ENCODE data around the gene SF3B6.

The SF3B6 gene

DNA sequence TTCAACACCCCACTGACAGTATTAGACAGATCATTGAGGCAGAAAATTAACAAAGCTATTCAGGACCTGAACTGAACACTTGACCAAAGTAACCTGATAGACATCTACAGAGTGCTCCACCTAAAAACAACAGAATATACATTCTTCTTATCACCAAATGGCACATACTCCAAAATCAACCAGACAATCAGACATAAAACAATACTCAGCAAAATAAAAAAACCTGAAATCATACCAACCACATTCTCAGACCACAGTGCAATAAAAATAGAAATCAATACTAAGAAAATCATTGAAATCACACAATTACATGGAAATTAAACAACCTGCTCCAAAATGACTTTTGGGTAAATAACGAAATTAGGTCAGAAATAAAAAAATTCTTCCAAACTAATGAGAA, 31.2 kb upstream of the SF3B6 start:
- H3K4me3 ChIP-seq (ENCODE audit: low read depth, low read length), result no peak overlapping the region
- H3K36me3 ChIP-seq, result no peaks in the 10 kb centered on the region
- H3K27me3 ChIP-seq (ENCODE audit: insufficient read depth, low read depth, severe bottlenecking), result no peaks in the 10 kb centered on the region
- no peak overlapping the region for H3K27ac ChIP-seq
- DNase-seq, result no peak
- TF ChIP-seq, protein P1, sequence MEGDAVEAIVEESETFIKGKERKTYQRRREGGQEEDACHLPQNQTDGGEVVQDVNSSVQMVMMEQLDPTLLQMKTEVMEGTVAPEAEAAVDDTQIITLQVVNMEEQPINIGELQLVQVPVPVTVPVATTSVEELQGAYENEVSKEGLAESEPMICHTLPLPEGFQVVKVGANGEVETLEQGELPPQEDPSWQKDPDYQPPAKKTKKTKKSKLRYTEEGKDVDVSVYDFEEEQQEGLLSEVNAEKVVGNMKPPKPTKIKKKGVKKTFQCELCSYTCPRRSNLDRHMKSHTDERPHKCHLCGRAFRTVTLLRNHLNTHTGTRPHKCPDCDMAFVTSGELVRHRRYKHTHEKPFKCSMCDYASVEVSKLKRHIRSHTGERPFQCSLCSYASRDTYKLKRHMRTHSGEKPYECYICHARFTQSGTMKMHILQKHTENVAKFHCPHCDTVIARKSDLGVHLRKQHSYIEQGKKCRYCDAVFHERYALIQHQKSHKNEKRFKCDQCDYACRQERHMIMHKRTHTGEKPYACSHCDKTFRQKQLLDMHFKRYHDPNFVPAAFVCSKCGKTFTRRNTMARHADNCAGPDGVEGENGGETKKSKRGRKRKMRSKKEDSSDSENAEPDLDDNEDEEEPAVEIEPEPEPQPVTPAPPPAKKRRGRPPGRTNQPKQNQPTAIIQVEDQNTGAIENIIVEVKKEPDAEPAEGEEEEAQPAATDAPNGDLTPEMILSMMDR (IDR thresholded peaks at IDR 0.05; ENCODE audit: low read depth, low read length), result no peak
- peaks cover 4% of the 10 kb centered on the region for H3K9me3 ChIP-seq (ENCODE audit: severe bottlenecking)

DNA sequence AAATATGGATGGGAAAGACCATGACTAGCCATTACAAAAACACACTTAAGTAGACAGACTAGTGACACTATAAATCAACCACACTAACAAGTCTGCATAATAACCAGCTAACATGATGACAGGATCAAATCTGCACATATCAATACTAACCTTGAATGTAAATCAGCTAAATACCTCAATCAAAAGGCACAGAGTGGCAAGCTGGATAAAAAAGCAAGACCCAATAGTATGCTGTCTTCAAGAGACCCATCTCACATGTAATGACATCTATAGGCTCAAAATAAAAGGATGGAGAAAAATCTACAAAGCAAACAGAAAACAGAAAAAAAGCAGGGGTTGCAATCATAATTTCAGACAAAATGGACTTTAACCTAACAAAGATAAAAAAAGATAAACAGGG, 30.7 kb upstream of the SF3B6 start:
- H3K27ac ChIP-seq, result no peak overlapping the region
- no peaks in the 10 kb centered on the region for H3K36me3 ChIP-seq
- no peak for DNase-seq
- no peak overlapping the region for H3K4me3 ChIP-seq (ENCODE audit: low read depth, low read length)
- peaks cover 4% of the 10 kb centered on the region for H3K9me3 ChIP-seq (ENCODE audit: severe bottlenecking)
- no peaks in the 10 kb centered on the region for H3K27me3 ChIP-seq (ENCODE audit: insufficient read depth, low read depth, severe bottlenecking)
- TF ChIP-seq, protein P1 (IDR thresholded peaks at IDR 0.05; ENCODE audit: low read depth, low read length), result no peak

DNA sequence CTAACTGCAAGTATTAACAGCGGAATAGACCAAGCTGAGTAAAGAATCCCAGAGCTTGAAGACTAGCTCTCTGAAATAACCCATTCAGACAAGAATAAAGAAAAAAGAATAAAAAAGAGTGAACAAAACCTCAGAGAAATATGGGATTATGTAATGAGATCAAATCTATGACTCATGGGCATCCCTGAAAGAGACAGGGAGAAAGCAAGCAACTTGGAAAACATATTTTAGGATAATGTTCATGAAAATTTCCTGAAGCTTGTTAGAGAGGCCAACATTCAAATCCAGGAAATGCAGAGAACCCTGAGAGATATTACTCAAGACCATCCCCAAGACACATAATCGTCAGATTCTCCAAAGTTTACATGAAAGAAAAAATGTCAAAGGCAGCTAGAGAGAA, 29.7 kb upstream of the SF3B6 start:
- TF ChIP-seq, protein P1 (IDR thresholded peaks at IDR 0.05; ENCODE audit: low read depth, low read length), result no peak
- no peak overlapping the region for H3K4me3 ChIP-seq (ENCODE audit: low read depth, low read length)
- H3K27me3 ChIP-seq (ENCODE audit: insufficient read depth, low read depth, severe bottlenecking), result no peaks in the 10 kb centered on the region
- DNase-seq, result no peak
- no peak overlapping the region for H3K27ac ChIP-seq
- no peaks in the 10 kb centered on the region for H3K36me3 ChIP-seq
- peaks cover 4% of the 10 kb centered on the region for H3K9me3 ChIP-seq (ENCODE audit: severe bottlenecking)

DNA sequence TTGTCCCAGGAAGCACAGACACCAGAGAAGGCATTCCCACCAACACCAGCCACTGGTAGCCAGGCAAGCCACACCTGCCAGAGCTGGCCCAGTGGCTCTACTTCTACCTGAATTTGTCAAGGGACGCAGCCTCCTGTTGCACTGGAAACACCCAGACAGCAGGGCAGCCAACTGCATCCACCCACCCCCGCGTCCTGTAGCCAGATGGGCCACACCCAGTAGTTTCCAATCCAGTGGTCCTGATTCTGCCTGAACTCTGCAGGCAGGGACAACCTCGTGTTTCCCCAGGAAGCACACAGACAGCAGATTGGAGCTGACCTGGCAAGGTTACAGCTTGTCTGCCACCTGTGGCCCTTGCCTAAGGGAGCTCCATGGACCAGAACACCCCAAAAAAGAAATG, 28.8 kb upstream of the SF3B6 start:
- TF ChIP-seq, protein P1 (IDR thresholded peaks at IDR 0.05; ENCODE audit: low read depth, low read length), result no peak
- DNase-seq, result no peak
- H3K4me3 ChIP-seq (ENCODE audit: low read depth, low read length), result no peak overlapping the region
- no peaks in the 10 kb centered on the region for H3K36me3 ChIP-seq
- no peaks in the 10 kb centered on the region for H3K27me3 ChIP-seq (ENCODE audit: insufficient read depth, low read depth, severe bottlenecking)
- H3K27ac ChIP-seq, result no peak overlapping the region
- H3K9me3 ChIP-seq (ENCODE audit: severe bottlenecking), result peaks cover 4% of the 10 kb centered on the region

DNA sequence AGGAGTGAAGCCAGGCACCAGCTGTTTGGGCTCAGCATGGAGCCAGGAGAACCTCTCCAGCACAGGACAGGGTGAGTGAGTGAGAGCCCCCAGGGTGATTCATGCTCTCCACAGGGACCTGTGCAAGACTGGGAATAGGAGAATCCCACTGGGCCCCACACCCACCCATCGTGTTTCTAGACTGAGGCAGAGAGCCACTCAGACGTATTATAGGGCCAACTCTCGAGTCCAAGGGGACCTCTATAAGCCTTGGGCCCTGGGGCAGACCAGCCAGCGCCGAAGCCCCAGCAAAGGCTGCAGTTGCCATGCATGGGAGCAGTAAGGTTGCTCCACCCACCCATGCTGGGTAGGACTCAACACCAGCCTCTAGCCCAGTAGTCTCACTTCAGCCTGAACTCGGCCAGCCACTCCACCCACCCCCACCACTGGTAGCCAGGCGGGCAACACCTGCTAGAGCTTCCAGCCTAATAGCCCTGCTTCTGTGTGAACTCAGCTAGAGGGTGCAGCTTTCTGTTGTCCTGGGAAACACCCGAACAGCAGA, 28.1 kb upstream of the SF3B6 start:
- no peak for DNase-seq
- Histone ChIP-seq H3K9me3 (ENCODE audit: severe bottlenecking) (peaks cover 2% of the 10 kb centered on the region), H3K27me3 (ENCODE audit: insufficient read depth, low read depth, severe bottlenecking) (no peaks in the 10 kb centered on the region), H3K36me3 (no peaks in the 10 kb centered on the region), H3K4me3 (ENCODE audit: low read depth, low read length) (no peak overlapping the region), H3K27ac (no peak overlapping the region)
- TF ChIP-seq, protein P1 (IDR thresholded peaks at IDR 0.05; ENCODE audit: low read depth, low read length), result no peak

DNA sequence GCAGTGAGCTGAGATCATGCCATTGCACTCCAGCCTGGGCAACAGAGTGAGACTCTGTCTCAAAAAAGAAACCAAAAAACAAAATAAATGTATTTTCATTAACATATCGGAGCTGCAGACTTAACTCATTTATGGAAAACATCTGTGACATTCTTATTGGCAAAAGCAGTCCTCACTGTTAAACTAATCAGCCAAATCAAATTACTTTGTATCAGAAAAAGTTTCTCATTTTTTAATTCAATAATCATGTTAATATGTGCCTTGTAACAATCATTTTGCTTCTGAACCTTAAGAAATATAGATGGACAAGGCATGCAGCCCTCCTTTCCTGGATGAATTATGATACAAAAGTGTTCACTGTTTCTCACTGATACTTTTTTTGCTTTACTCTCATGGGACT, 26.6 kb upstream of the SF3B6 start:
- no peaks in the 10 kb centered on the region for H3K27me3 ChIP-seq (ENCODE audit: insufficient read depth, low read depth, severe bottlenecking)
- DNase-seq, result no peak
- H3K36me3 ChIP-seq, result no peaks in the 10 kb centered on the region
- H3K9me3 ChIP-seq (ENCODE audit: severe bottlenecking), result peaks cover 2% of the 10 kb centered on the region
- H3K27ac ChIP-seq, result no peak overlapping the region
- TF ChIP-seq, protein P1 (IDR thresholded peaks at IDR 0.05; ENCODE audit: low read depth, low read length), result no peak
- H3K4me3 ChIP-seq (ENCODE audit: low read depth, low read length), result no peak overlapping the region

Data from WERI-Rb-1 (cell line).